ENCODE measurements around the gene CEACAM20.
"Not testable (repeated sequence)": the region's sequence is repeated elsewhere in the genome, so short reads cannot be mapped to it uniquely, and the experiment has no call there.

Gene CEACAM20

DNA sequence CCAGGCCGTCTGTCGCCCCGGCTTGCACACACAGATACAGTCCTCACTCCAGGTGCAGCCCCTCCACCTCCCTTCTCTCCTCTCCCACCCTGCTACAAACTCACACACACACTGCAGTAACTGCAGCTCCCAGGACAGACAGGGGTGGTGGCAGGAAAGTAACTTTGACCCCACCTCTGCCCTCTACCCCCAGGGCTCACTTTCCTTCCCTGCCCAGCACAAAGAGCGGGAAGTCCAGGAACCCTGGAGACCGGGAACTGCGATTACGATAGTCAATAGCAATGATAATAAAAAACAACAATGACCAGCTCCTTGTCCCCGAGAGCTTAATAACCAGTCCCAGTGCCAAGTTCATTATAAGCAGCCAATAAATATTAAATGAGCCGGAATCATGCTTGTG, at the start of gene CEACAM20:
CEACAM20 (minus strand) TSS at position 140 of the 400 bp plus-strand sequence. CDS start 166 bp downstream, outside the sequence.
- DNase-seq, result no peak

GRCh38 chr19:44577566-44577874, 48.0 kb upstream of the CEACAM20 start:
- DNase-seq, result no peak

- DNase-seq, result peak in 1 of 2 donors; percentile 17
These were observed 47.5 kb upstream of the CEACAM20 start for GRCh38 chr19:44576843-44577565.

- no peak for DNase-seq
These were observed 45.7 kb upstream of the CEACAM20 start for GRCh38 chr19:44575116-44575700.

- no peak for DNase-seq
These were observed 44.9 kb upstream of the CEACAM20 start for GRCh38 chr19:44574186-44574950.

DNA sequence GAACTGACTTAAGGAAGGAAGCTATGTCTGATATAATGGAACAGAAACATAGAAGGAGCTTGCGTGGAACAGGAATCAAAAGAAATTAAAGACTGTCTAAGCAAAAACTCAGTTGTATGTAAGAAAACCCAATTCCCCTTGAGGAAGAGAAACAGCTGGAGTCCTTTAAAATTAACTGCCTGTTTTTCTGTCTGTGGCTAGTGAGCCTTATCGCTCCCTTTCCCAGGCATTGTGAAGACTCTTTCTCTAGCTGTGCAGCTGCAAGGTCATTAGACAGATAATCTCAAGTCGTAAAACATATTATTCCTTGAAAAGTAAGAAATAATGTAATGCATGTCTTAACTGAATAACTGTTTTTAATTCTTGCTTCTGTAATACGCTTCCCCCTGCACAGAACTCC, 44.2 kb upstream of the CEACAM20 start:
- no peak for DNase-seq

GRCh38 chr19:44573183-44573582, 43.7 kb upstream of the CEACAM20 start:
- no peak for DNase-seq

DNA sequence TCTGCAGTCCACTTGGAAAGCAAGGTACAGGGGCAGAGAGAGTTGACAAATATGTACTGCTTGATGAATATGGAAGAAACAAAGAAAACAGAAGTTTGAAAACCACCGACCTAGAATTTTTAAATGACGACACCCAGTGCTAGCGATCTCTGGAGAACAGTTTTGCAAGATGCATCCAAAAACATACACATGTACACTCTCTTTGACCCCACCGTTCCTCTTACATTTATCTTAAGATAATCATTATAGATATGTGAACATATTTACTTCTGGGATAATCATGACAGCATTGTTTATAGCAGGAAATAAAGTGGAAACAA, 43.1 kb upstream of the CEACAM20 start:
- no peak for DNase-seq

GRCh38 chr19:44571830-44572580, 42.5 kb upstream of the CEACAM20 start:
- no peak for DNase-seq

DNA sequence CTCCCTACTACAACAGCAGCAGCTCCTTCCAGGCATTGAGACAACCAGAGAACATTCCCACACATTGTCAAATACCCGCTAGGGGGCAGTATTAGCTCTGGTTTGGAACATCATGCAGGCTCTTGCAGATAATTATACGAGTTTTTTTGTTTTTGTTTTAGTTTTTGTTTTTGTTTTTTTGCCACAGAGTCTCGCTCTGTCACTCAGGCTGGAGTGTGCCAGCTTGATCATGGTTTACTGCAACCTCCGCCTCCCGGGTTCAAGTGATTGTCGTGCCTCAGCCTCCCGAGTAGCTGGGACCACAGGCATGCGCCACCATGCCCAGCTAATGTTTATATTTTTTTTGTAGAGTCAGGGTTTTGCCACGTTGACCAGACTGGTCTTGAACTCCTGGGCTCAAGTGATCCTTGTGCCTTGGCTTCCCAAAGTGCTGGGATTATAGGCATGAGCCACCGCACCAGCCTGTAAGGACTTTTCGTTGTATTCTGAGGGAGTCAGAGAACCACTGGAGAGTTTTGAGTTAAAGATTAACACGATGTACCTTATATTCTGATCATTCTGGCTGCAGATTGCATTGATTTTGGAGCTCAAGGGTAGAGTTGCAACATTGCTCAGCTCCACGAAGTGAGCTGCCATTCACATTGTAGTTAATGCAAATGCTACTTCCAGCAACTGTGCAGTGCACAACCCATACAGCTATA, 41.7 kb upstream of the CEACAM20 start:
- peak; percentile 43 to 48 for DNase-seq

- DNase-seq, result no peak
These were observed 41.1 kb upstream of the CEACAM20 start for GRCh38 chr19:44570603-44570983.

DNA sequence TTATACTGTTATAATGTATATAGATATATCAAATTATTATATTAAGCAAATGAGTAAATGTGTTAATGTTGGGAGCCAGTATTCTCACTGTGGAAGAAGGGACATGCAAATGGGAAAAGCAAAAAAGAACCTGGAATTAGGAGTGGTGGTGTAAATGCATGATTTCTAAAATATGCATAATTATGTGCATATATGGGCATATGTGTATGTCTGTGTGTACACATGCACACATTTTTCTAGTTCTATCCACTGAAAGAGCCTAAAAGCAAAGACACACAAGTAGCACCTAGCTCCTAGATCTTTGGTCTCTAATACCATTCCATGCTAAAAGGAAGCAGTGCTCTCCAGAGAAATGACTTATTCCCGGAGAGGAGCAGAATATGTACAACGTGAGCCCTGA, 38.3 kb upstream of the CEACAM20 start:
- DNase-seq, result no peak

DNA sequence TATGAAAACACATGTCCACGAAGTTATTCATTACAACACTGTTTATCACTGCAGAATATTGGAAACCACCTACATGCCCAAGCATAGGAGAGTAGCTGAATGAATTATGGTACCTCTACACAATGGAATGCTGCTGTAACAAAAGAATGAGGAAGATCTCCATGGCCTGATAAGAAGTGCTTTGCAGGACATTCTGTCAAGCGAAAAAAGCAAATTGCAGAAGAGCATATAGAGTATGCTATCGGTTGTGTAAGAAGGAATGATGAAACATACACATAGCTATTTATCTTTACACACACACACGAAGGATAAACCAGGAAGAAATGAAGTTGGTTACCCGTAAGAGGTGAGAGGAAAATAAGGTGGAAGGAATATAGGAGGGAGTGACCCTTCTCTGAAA, 37.5 kb upstream of the CEACAM20 start:
- DNase-seq, result no peak

GRCh38 chr19:44563086-44563655, 33.7 kb upstream of the CEACAM20 start:
- not testable (repeated sequence) for DNase-seq

DNA sequence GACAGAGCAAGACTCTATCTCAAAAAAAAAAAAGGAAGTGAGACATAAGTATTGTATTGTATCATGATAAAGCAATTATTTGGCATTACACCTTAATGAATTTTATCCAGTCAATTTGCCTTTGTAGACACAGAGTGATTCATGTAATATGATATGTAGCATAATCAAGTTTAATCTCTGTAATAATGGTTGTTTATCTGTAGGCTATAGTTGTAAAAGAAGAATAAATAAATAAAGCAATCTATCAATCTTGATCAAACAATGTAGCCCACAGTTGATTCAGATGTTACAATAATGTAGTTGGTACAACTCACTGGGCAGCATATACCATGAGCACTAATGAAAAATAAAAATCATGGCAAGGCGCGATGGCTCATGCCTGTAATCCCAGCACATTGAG, 28.5 kb upstream of the CEACAM20 start:
- DNase-seq, result no peak

DNA sequence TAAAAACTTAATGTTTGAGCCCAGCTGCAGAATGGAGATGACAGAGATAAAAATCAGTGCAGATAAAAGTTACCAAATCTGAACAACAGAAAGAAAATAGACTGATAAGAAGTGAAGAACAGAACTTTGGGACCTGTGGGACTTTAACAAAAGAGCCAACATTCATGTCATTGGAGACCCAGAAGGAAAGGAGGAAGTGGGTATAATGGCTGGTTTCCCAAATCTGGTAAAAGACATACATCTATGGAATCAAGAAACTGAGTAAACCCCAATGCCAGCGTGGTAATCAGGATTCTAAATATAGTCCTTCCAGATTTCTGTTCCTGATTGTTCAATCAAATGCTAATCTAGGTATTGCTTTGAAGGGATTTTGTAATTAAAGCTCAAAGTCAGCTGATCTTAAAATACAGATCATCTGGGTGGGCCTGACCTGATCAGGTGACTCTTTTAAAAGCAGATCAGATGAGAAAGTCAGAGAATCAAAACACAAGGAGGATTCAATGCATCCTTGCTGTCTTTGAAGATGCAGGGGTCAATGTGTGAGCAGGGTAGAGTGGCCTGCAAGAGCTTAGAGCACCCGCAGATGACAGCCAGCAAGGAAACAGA, 25.3 kb upstream of the CEACAM20 start:
- no peak for DNase-seq

- DNase-seq, result no peak
These were observed 24.1 kb upstream of the CEACAM20 start for GRCh38 chr19:44553478-44554171.

DNA sequence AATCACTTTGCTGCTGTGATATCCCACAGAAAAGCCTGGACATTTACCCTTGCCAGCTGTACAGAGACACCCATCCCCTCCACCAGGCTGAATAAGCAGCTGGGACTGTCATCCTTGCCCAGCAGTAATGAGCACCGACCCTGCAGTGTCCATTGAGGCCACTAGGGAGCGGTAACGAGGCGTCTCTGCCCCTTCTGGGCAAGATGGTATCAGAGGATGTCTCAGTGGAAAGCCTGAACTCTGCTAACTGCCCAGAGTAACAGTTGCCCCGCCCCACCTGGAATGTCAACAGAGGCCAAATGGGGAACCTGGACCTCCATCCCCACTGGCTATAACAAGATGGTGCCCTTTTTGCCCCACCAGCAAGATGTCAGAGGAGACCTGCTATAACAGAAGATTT, 22.8 kb upstream of the CEACAM20 start:
- peak; percentile 21 to 66 for DNase-seq

DNA sequence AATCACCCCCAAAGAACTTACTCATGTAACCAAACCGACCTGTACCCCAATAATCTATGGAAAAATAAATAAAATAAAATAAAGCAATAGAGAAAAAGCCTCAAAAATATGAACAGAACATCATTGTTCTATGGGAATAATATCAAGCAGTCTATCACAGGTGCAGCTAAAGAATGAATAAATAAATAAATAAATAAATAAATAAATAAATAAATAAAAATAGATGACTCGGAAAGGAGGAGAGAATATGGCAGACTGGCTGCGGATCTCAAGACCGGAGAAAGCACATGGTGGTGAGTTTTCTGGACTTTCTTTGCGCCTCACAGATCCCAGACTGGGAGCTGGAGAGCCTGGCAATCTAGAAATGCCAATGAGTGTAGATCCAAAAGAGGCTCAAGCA, 22.4 kb upstream of the CEACAM20 start:
- DNase-seq, result no peak

DNA sequence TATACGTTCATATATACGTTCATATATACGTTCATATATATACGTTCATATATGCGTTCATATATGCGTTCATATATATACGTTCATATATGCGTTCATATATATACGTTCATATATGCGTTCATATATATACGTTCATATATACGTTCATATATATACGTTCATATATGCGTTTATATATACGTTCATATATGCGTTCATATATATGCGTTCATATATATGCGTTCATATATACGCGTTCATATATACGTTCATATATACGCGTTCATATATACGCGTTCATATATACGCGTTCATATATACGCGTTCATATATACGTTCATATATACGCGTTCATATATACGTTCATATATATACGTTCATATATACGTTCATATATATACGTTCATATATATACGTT, 21.5 kb upstream of the CEACAM20 start:
- DNase-seq, result not testable (repeated sequence)

GRCh38 chr19:44549507-44549906, 20.0 kb upstream of the CEACAM20 start:
- no peak for DNase-seq

GRCh38 chr19:44548736-44549135, 19.3 kb upstream of the CEACAM20 start:
- no peak for DNase-seq

Measured in stimulated activated CD4-positive, alpha-beta T cell treated with anti-CD3 and anti-CD28 coated beads, Interleukin-2, amount 100 ng/mL, for 24 hours (primary cell).